ENCODE results near the gene PCDHB11.
"Not testable (repeated sequence)": the region's sequence is repeated elsewhere in the genome, so short reads cannot be mapped to it uniquely, and the experiment has no call there.

Gene PCDHB11

GRCh38 chr5:141192110-141192725 is 7.2 kb upstream of the PCDHB11 start, which contains the start of gene PCDHB10:
TSS of gene PCDHB10 (plus strand) at chr5:141192353. CDS start at chr5:141192553, 200 bp downstream.
- no peak for TF ChIP-seq GATA2 (IDR thresholded peaks at IDR 0.05; ENCODE audit: low read depth, low read length)
- no peak for TF ChIP-seq GATA3 (IDR thresholded peaks at IDR 0.05; ENCODE audit: low read depth, low read length)

GRCh38 chr5:141196363-141196762 is 3.1 kb upstream of the PCDHB11 start:
- TF ChIP-seq GATA3 (IDR thresholded peaks at IDR 0.05; ENCODE audit: low read depth, low read length) (no peak), GATA2 (IDR thresholded peaks at IDR 0.05; ENCODE audit: low read depth, low read length) (no peak)

GRCh38 chr5:141208478-141208877 is 9.1 kb downstream of the PCDHB11 start, which contains the start of gene PCDHB12:
TSS of gene PCDHB12 (plus strand) at chr5:141208719. CDS start at chr5:141208908, 189 bp downstream.
- no peak for TF ChIP-seq GATA3 (IDR thresholded peaks at IDR 0.05; ENCODE audit: low read depth, low read length)
- TF ChIP-seq GATA2 (IDR thresholded peaks at IDR 0.05; ENCODE audit: low read depth, low read length), result no peak

GRCh38 chr5:141213656-141214339 is 14.4 kb downstream of the PCDHB11 start, which contains the start of gene PCDHB13:
TSS of gene PCDHB13 (plus strand) at chr5:141213919. CDS start at chr5:141214124, 205 bp downstream.
- TF ChIP-seq GATA3, GATA2 (IDR thresholded peaks at IDR 0.05; ENCODE audit: low read depth, low read length): not testable (repeated sequence)

GRCh38 chr5:141223112-141223783 is 23.8 kb downstream of the PCDHB11 start, which contains the start of gene PCDHB14:
TSS of gene PCDHB14 (plus strand) at chr5:141223343. CDS start at chr5:141223506, 163 bp downstream.
- TF ChIP-seq GATA2 (IDR thresholded peaks at IDR 0.05; ENCODE audit: low read depth, low read length), result no peak
- no peak for TF ChIP-seq GATA3 (IDR thresholded peaks at IDR 0.05; ENCODE audit: low read depth, low read length)

- no peak for TF ChIP-seq GATA2 (IDR thresholded peaks at IDR 0.05; ENCODE audit: low read depth, low read length)
- TF ChIP-seq GATA3 (IDR thresholded peaks at IDR 0.05; ENCODE audit: low read depth, low read length), result no peak
Measured at GRCh38 chr5:141234109-141234667, 34.8 kb downstream of the PCDHB11 start.

GRCh38 chr5:141236516-141237313 is 37.3 kb downstream of the PCDHB11 start:
- no peak for TF ChIP-seq GATA3 (IDR thresholded peaks at IDR 0.05; ENCODE audit: low read depth, low read length)

GRCh38 chr5:141241496-141241895 is 42.1 kb downstream of the PCDHB11 start:
- no peak for TF ChIP-seq GATA3 (IDR thresholded peaks at IDR 0.05; ENCODE audit: low read depth, low read length)
- TF ChIP-seq GATA2 (IDR thresholded peaks at IDR 0.05; ENCODE audit: low read depth, low read length), result no peak

GRCh38 chr5:141245250-141245717 is 45.9 kb downstream of the PCDHB11 start, which contains the start of gene PCDHB15:
TSS of gene PCDHB15 (plus strand) at chr5:141245395. CDS start at chr5:141245579, 184 bp downstream.
- TF ChIP-seq GATA3 (IDR thresholded peaks at IDR 0.05; ENCODE audit: low read depth, low read length) (no peak), GATA2 (IDR thresholded peaks at IDR 0.05; ENCODE audit: low read depth, low read length) (no peak)

GRCh38 chr5:141250576-141250975 is 51.1 kb downstream of the PCDHB11 start:
- TF ChIP-seq GATA2 (IDR thresholded peaks at IDR 0.05; ENCODE audit: low read depth, low read length), result no peak
- no peak for TF ChIP-seq GATA3 (IDR thresholded peaks at IDR 0.05; ENCODE audit: low read depth, low read length)

Data from SH-SY5Y (cell line).